ENCODE results near the gene NPW.

NPW gene

DNA sequence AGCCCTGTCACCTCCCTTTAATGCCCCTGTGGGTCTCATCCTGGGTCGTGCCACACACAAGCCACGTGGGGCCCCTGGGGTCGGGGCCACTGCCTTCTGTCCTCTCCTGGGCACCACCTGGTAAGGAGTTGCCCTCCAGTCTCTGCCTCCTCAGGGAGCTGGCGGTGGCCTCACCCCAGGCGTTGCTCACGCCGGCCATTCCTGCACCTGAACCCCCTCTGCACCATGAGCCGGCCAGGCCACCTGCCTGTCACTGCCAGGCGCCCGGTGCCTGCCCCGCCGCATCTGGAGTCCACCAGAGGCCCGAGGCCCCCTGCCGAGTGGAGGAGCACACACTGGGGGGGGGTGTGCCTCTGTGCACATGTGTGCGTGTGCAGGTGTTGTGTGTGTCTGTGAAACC is 17.5 kb downstream of the NPW start:
- DNase-seq, result no peak

DNA sequence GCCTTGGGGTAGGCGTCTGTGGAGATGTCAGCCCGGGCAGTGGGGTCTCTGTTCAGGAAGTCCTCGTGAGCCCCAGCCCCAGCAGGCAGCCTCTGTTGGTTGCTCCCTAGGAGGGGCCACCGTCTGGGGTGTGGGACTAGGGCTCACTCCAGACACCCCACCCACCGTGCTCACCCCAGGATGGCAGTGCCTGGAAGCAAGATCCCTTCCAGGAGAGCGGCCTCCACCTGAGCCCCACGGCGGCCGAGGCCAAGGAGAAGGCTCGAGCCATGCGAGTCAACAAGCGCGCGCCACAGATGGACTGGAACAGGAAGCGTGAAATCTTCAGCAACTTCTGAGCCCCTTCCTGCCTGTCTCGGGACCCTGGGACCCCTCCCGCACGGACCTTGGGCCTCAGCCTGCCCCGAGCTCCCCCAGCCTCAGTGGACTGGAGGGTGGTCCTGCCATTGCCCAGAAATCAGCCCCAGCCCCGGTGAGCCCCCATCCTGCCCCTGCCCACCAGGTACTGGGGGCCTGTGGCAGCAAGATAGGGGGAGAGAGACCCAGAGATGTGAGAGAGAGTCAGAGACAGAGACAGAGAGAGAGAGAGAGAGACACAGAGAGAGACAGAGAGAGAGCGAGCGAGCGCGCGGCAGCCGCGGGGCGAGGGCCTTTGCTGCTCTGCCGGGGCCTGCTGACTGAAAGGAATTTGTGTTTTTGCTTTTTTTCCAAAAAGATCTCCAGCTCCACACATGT is 18.2 kb downstream of the NPW start:
- DNase-seq, result no peak

DNA sequence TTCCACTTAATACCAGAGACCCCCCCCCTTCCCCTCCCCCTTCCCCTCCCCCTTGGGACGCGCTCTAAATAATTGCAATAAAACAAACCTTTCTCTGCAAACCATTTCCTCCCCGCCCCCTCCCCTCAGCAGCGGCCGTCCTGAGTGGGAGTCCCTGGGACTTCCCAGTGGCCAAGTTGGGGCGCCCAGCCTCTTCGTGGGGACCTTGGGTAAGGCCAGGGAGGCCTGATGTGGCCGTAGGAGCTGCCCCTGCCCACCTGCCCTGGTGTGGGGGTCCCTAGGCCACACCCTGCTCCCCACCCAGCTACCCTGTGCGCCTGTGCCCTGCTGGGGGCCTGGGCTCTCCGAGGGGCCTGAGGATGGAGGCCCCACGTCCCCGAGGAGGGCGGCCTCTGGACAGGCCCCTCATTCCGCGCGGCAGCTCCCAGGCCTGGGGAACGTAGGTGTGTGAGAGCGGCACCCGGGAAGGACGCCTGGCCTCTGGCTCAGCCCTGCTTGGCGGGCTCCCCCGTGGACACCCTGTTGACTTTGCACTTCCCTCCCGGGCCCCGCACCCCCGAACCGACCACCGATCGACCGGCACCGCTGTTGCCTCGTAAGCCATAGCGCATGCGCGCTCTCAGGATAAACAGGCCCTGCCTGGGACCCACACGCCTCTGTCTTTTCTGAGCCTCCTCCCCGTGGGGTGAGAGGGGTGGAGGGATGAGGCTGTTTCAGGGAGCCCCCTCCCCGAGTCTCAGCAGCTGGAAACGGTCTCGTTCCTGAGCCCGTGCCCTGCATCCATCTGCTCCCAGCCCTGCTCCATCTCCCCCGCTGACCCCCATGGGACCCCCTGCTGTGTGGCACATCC is 19.0 kb downstream of the NPW start:
- no peak for DNase-seq

DNA sequence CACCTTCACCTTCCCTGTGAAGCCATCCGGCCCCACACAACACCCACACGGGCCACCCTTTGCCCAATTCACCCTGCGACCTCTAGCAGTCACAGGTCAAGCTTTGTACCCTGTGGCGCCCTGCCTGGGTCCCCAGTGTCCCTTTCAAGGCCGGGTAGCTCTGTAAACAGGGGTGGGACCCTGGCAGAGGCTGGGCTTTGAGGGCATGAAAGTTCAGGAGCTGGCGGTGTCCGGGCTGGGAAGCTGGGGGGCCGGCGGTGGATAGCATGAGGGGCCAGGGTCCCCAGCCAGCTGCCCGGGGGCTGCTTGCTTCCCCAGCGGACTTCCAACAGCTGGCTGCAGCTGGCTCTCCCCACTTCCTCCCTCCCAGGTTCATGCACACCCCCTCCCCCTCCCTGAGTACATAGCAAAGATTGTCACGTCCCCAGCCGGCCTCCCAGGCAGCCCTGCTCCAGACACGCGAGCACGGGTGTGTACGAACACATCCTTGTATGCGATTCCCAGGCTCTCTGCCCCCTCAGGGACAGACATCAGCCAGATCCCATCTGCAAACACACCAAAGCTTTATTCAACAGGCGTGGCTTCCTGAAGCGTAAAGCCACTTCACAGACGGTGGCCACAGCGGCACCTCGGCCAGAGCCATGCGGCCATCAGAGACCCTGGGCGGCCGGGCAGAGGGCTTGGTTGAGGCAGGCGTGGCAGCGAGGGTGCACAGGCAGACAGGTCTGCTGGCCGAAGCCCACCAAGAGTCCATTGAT is 19.9 kb downstream of the NPW start:
- DNase-seq, result no peak

DNA sequence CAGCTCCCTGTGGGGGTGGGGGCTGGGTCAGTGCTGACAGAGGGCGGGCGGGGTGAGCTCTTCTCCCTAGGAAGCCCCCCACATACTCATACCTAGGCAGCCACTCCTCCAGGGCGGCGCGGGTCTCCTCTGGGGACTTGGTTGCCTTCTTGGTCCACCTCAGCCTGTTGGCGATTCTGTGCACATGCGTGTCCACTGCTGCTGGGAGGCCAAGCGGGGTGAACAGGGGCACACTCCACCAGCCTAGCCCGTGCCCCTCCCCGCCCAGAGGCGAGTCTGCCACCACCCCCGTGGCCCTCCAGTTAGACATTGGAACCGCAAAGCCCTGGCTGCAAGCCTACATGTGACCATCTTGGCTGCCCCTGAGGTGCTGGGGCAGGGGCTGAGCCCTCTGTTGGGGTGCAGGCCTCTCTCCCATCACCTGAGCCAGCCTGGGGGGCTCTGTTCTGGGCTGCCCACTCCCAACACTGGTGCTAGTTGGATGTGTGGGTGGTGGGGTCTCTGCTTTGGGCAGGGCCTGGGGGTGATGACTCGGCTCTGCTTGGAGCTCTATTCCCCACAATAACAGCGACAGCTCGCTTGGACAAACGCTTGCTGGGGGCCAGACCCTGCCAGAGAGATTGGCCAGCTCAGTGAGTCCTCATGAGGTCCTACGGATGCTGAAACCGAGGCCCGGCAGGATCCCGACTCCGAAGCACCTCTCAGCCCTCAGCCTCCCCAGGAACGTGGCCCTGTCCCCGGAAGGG is 20.6 kb downstream of the NPW start:
- no peak for DNase-seq

DNA sequence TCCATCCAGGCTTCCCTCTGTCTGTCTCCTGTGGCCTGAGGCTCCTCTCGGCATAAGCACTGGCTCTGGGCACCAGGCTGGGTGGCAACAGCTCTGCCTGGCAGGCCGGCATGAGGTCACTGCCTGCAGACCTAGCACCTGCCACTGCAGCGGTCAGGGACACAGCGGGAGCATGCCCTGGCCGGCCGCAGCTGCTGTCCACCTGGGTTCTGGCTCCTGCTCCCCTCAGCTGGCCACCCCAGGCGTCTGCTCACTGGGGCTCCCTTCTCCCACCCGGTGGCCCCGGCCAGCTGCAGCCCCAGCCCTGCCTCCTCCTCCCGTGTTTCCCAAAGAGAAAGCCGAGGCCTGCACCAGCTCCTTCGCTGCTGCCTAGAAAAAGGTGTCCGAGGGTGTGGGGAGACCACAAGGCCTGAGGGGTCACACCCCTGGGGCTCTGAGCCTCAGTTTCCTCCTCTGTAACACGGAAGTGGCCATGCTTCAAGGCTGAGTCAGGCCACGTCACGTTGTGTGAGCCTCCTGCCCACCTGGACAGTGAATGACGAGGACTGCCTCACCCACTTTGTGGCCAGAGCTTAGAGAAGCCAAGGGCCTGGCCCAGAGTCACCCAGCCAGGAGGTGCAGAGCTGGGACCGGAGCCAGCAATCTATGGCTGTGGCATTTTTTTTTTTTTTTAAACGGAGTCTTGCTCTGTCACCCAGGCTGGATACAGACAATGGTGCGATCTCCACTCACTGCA is 21.4 kb downstream of the NPW start:
- no peak for DNase-seq

DNA sequence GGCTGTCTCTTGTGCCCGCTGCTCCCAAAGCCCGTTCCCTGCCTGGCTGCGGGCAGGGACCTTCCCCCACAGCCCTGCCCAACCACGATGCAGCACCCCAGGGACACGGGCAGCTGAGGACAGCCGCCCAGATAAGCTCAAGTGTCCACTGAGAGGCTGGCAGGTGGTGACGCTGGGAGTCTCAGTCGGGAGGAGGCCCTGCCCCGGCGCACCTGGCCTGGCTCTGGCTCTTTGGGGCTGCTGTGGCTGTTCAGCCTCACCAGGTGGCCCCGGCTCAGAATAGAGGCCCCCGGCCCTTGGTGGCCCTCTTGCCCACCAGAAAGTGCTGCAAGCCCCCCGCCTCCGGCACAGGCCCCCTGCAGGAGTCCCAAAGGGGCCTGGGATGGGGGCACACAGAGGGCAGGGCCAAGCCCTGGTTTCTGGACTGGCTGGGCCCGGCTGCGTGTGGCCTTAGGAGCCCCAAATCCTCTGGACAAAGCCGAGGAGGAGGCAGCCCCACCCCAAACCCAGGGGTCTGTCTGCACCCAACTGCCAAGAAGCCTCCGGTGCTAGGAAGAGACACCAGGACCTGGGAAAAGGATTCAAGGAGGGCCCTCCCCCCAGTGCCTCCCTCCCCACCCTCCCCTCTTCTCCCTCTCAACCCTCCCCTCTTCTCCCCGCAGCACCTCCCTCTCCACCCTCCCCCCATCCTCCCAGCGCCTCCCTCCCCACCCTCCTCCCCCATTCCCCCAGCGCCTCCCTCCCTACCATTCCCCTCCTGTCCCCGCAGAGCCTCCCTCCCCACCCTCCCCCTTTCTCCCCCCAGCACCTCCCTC is 22.8 kb downstream of the NPW start:
- peak in 1 of 2 experiments; percentile 31 for DNase-seq

DNA sequence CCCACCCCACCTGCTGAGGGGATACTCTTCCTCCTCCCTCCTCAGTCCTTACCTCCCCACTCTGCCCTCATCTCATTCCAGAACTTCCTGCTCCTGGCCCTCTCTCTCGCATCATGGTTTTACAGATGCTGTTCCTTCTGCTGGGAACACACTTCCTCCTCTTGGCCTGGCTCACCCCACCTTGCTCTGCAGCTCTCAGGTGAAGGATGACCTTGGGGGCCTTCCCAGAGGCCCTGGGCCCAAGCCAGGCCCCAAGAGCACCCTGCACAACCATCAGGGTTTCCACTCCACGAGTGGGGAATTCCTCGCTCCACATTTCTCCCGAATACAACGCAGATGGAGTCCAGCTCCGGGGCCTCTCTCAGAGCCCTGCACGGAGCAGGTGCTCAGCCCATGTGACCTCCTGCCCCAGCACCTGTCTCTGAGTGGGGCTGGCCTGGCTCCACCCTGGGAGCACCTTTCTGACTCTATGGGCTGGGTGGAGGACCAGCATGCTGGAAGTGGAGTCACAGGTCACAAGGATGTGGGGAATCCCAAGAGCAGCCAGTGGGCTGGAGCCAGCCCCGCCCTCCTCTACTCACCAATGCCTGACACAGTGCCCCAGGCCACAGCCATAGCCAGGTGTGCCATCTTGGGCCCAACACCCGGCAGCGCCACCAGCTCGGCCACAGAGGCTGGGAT is 23.5 kb downstream of the NPW start:
- DNase-seq, result peak in 1 of 2 experiments; percentile 30

DNA sequence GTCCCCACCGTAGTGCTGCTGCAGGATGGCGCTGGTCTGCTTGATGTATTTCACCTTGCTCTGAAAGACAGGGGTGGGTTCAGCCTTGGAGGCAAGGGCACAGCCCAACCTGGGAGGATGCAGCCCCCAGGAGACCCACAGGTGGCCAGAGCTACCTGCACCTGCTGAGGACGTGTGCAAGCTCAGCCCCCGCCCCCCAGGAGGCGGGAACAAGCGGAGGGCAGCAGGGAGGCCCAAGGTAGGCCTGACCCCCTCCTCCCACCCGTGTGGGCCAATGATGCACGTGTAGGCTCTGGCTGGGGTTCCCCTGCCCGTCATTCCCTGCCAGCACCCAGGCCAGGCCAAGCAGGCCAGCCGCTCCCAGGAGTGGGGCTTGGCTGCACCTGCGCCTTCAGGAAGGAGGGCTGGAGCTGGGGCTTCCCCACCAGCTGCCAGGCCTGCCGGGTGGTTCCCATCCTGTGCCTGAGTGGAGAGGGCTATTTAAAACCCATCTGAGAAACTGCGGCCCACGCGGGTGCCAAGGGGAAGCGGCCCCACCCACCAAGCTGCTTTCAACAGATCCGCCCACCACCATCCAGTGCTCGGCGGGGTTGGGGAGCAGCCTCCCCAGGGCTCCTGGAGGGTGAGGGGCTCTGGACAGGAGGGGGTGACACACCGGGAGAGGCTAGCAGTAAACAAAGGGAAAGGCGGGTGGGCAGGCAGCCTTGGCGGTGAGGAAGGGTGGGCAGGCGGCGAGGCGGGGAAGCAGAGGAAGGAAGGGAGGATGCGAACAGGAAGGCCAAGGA is 24.3 kb downstream of the NPW start:
- no peak for DNase-seq

DNA sequence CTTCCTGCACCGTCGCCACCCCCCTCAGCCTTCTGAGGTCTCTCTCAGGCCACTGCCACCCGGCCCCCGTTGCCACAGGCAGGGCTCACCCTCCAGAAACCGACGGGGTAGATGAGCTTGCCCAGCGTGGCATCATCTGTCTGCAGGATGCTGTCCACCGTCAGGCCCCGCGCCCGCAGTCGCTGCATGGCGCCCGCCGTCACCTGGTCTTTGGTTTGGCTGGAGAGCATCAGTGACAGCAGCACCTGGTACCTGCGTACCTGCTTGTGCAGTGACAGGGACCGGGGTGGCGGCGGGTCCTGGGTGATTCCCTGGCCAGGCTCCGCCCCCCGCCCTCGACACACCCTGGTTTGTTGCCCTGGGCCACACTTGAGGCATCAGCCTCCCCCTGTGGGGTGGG is 25.0 kb downstream of the NPW start:
- no peak for DNase-seq

DNA sequence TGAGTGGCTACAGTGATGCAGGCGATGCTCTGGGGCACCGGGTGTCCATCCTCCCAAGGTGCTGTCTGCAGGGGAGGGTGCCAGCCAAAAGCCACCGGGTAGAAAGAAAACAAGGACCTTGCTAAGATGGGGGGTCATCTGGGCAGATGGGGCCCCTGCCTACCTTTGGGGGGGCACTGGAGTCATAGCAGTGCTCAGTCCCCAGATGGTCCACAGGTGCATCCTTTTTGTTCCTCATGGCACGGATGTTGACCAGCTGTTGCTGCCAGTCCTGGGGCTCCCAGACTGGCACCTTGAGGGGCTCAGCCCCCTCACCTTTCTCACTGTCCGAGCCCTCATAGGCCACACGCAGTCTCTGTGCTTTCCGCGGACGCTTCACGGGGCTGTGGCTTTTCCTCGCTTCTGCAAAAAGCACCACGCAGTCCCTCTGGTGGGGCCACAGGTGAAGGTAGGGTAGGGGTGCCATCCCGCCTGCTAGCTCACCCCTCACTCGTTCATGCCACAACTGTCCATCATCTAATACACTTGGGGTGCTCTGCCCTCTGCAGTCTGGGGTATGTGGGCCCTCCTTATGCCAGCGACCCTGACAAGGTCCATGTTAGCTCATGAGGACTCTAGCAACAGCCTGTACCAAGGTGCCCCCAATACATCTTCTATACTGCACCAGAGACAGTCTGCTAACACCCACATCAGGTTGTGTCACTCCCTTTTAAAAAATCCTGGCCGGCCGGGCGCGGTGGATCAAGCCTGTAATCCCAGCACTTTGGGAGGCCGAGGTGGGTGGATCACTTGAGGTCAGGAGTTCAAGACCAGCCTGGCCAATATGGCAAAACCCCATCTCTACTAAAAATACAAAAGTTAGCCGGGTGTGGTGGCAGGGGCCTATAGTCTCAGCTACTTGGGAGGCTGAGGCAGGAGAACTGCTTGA is 26.6 kb downstream of the NPW start:
- no peak for DNase-seq

DNA sequence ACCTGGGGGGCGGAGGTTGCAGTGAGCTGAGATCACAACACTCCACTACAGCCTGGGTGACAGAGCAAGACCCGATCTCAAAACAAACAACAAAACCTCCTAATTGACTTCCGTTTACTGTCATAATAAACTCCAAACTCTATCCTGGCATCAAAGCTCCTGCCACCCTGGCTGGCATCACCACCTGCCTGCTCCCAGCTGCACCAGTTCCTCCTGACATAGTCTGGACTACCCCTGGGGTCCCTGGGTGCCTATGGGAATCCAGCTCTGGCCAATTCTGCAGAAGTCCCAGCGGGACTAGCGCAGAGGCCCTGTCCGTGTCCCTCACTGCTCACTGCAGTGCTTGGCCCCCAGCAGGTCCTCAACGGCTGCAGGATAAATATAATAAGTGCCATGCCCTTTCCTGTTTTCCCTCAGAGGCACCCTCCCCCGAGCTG is 27.3 kb downstream of the NPW start:
- peak in 1 of 2 experiments; percentile 35 for DNase-seq

DNA sequence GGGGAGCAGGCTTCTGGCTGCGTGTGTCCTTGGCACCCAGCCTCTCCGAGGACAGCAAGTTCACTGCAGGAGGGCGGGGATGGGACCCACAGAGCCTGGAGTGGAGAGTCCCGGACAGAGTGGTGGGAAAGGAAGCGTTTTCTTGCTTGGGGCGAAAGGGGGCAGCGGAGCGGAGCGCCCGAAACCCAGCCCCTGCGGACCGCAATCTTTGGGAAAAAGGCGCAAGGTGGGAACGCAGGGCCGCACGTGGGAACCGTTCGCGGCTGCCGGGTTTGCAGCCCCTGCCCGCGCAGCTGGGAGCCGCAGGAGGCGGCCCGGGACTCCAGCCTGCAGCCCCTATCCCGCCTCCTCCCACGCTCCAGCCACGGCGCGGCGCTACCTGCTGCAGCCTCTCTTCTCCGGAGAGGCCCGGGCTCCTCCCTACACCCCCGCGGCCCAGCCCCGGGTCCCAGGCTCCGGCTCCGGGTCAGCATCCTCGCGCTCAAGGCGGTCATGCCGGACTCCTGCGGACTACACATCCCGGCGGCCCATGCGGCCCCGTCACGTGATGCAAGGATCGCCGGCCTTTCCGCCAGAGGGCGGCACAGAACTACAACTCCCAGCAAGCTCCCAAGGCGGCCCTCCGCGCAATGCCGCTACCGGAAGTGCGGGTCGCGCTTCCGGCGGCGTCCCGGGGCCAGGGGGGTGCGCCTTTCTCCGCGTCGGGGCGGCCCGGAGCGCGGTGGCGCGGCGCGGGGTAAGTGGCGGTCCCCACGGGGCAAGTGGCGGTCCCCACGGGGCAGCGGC is 27.9 kb downstream of the NPW start, which contains the start of the genes NTHL1 and TSC2:
Gene NTHL1 (minus strand): TSS at position 505 of the 786 bp plus-strand sequence. CDS start 11 bp downstream, at position 494.
Gene TSC2 (plus strand): TSS at position 656 of the 786 bp plus-strand sequence. CDS start 631 bp downstream, outside the sequence.
- DNase-seq, result peak; percentile 64 to 94

DNA sequence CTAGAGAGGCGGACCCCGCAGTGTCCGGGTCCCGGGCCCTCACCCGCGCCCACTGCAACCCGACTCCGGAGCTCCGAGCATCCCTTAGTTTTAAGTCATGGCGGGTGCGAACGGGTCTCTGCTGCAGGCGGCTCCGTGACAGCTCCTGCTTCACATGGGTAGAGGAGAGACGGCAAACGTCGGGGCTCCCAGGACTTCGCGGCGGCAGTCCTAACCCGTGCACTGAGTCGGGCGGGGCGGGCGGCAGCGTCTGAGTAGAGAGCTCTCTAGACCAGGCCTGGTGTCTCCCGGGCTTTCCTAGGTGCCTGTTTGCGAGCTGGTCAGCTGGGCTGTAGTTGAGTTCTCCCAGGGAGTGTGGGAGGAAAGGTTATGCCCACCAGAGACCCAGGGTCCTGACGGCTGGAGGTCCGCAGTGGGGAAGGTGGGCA is 28.5 kb downstream of the NPW start:
- no peak for DNase-seq

DNA sequence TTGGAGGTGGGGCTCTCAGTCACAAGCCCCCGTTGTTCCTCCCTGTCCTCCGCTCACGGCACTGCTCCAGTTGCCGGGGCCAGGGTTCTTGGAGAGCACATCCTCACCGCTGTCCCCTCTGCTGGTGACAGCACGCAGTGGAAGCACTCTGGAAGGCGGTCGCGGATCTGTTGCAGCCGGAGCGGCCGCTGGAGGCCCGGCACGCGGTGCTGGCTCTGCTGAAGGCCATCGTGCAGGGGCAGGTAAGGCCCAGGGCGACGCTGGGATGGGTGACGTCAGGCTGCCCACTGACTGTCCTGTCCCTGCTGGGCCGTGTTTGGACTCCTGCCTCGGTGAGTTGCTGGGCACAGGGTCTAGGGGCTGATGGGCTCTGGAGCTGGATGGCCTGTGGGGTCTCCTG is 33.6 kb downstream of the NPW start:
- DNase-seq, result no peak

DNA sequence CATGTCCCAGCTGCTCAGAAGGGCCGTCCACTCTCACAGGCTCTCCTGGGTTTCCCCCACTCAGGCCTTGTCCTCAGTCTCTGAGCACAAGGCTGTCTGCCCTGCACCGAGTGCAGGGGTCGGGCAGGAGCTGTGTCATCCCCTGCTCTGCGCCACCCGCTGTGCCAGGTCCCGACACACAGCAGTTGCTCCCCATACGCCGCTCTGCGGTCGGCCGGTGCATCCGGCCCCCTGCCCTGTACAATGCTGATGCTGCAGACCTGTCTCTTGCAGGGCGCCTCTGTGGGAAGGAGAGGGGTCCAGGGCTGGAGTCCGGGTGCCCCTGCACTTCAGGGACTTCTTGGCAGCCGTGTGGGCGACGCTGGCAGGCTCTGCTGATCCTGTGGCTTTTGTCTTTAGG is 34.3 kb downstream of the NPW start:
- no peak for DNase-seq

DNA sequence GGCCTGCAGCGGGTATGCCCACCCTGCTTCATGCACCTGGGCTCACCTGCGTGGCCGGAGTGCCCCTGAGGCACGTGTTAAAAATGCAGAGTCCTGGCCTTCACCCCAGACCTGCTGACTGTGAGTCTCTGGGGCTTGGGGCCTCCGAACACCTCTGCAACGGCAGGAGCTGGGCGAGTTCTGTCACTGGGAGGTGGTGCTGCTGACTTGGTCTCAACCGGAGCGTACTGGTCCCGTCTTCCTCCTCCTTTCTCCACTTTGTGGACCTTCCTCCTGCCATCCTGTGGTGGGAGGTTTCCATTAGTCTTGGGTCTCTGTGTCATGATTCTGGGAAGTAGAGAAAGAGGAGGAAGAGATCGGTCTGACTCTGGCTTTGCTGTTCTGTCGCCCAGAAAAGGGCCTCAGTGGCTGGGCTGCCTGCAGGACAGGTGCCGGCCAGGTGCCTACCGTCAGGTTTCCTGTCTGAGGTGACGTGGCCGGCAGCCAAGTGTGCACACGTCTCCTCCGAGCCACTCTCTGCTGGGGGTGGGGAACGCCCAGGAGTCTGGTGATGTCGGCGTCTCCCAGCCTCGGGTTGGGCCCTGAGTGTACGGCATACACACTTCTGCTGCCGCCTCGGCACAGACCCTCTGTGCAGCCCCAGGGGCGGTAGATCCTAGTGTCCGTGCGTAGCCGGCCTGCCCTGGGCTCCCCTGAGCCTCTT is 35.1 kb downstream of the NPW start:
- no peak for DNase-seq
